Omental fat pad (tissue), 4 donors: ENCODE results near the gene EIF4A3. TPM values are rescaled to one million over a fixed set of nuclear protein-coding genes. Genes with fewer than 3 reads are reported as not detected.
"Not testable (repeated sequence)": the region's sequence is repeated elsewhere in the genome, so short reads cannot be mapped to it uniquely, and the experiment has no call there.

Source experiments
- ATAC-seq: fragments of 150-250 bp; one replicate; pipeline ENCODE4 v1.9.1; 2016; ENCODE audit warnings: mild to moderate bottlenecking, moderate library complexity; ENCODE audit not compliant: low FRiP score
- DNase-seq: peaks from one replicate; pipeline ENCODE4 v3.0.0-alpha.2; 2019; ENCODE audit warnings: low spot score
- CTCF ChIP-seq, 3 donors: fragments of 450-650 bp; IDR thresholded peaks; one replicate each; pipeline ENCODE4 v1.5.1; 2016 to 2017; ENCODE audit warnings: antibody characterized with exemption in 3 of 3, mild to moderate bottlenecking in 3 of 3, moderate library complexity in 2 of 3
- total RNA-seq, 4 donors: library from RNA; depleted of rRNA; stranded (reverse); fragments of >200 nt; gene quantifications; one replicate each; pipeline ENCODE4 v1.1.0, GENCODE V29; 2016

EIF4A3 gene
- total RNA-seq, 4 donors from 2014 or later = 49.0 to 218 (median 112) TPM

DNA sequence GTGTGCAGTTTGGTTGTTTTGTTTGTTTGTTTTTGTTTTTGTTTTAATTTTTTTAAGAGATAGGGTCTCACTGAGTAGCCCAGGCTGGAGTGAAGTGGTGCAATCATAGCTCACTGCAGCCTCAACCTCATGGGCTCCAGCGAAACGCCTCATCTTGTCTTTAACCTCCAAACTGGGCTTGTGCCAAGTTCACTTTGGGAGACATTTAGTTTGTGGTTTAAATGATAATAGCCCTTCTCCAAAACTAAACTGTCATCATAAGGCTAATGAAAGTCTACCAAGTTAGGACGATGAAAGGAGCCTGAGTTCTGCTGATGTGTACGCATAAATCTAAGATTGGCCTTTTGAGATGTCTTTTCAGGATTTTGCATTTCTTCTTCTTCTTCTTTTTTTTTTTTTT lies 16.4 kb upstream of the EIF4A3 start:
- DNase-seq = no peak

GRCh38 chr17:80160536-80160935 lies 13.6 kb upstream of the EIF4A3 start:
- no peak for TF ChIP-seq CTCF (IDR thresholded peaks at IDR 0.05)
- ATAC-seq (no peak), DNase-seq (no peak)

More for the DNA sequence above, 16.4 kb upstream of the EIF4A3 start:
- ATAC-seq = no peak
- no peak for TF ChIP-seq CTCF (IDR thresholded peaks at IDR 0.05)

DNA sequence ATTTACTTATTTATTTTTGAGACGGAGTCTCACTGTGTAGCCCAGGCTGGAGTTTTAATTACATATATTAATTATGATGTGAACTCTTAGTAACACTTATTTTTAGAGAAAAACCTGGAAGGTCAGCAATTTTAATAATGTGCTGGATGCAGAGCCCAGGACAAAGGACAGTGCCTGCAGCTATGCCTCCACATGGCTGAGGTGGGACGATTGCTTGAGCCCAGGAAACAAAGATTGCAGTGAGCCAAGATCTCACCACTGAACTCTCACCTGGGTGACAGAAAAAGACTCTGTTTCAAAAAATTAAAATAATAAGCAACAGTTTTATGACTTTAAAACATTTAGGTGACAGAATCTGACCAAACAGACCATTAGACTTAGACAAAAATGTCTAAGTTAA lies 11.9 kb upstream of the EIF4A3 start:
- ATAC-seq (no peak), DNase-seq (no peak)

GRCh38 chr17:80155600-80155999 lies 8.7 kb upstream of the EIF4A3 start:
- not testable (repeated sequence) for ATAC-seq, DNase-seq

More for the DNA sequence above, 11.9 kb upstream of the EIF4A3 start:
- no peak for TF ChIP-seq CTCF (IDR thresholded peaks at IDR 0.05)

DNA sequence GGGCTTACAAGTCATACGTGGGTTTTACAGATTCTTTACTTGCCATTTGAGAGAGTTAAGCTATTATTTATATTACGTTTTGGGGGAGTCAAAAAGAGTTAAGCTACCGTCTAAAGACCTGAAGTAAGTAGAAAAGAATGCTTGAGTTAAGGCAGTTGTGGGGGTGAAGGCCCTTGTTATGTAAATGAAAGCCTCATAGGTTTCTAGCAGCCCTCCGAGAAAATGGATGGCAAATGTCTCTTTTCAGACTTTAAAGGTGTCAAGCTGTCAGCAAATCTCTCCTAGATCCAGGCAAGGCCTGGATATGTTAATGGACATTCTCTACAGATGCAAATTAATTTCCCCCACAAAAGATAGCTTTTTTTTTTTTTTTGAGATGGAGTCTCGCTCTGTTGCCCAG lies 7.2 kb upstream of the EIF4A3 start:
- DNase-seq (no peak), ATAC-seq (no peak)
- TF ChIP-seq CTCF (IDR thresholded peaks at IDR 0.05) = no peak

DNA sequence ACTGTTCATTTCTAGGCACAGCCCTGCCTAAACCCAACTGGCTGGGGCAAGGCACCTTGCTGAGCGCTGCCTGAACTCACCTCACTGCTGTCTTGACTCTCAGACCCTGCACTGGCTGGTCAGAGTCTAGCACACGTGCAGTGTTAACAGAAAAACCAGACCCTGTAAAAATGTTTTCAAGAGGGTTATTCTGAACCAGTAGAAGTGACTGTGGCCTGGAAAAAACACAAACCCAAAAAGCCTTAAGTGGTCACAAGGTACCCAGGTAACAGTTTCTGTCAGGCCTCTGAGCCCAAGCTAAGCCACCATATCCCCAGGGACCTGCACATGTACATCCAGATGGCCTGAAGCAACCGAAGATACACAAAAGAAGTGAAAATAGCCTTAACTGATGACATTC lies 6.1 kb upstream of the EIF4A3 start:
- TF ChIP-seq CTCF (IDR thresholded peaks at IDR 0.05) = no peak
- DNase-seq (no peak), ATAC-seq (no peak)

- ATAC-seq (no peak), DNase-seq (no peak)
- TF ChIP-seq CTCF (IDR thresholded peaks at IDR 0.05) = no peak
Observed at GRCh38 chr17:80152081-80152702, 5.3 kb upstream of the EIF4A3 start.
